Astrocyte of the hippocampus (primary cell): ENCODE data around the gene CRYZL1.

Experiments
- DNase-seq: peaks from one replicate; pipeline ENCODE4 v3.0.0; 2011; ENCODE audit warnings: low read depth, low spot score

Gene CRYZL1

DNA sequence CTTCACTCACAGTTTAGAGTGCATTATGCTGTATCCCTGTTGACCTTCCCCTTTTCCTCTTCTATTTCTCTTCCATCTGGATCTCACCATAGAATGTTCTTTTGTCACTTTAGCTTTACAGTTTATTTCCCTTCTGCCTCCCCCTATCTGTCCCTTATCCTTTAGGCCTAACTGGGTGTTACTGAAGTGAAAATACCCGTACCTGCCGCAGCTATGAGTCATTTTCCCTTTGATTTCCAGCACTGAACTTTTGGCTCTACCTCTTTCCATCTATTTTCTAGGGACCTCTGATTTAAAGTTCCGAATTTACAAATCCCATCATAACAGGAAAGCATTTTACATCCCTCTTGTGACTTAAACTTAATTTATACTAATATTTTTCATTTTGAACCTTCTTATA, 20.5 kb upstream of the CRYZL1 start:
- DNase-seq = no peak

DNA sequence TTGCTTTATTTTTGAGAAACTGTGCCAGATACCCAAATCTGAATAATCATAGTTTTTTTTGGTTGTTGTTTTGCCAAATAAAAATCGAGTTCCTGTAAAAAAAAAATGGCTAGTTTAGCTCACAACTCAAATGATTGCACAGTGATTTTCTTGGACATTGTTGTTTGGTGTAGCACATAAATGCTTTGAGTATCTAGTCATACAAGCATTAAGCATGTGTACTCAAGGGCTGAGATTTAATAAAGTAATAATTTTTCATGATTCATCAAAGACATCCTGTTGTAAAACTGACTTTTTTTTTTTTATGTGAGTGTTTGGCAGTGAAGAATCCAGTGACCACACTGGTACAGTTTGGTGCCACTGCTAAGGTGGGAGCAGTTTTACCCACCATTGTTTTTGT, 19.6 kb upstream of the CRYZL1 start:
- no peak for DNase-seq

DNA sequence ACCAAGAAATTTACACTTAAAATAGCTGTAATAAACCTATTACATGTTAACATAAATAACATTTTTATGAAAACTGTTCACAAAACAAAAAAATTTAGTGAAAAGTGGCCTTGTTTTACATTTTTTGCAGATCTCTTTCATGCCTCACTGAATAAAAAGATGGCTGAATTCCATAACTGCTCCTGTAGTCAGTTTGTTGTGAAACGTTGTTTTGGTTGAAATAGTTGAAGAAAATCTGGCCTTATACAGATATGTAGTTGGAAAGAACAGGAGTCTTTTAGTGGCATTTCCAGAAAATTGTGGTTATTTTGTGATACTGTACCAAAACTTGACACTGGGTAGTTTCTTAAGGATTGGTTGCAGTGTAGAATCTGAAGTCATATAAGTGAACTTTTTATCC, 18.9 kb upstream of the CRYZL1 start:
- DNase-seq = peak; percentile 48

- DNase-seq = no peak
These were observed 18.0 kb upstream of the CRYZL1 start for GRCh38 chr21:33659568-33659949.

DNA sequence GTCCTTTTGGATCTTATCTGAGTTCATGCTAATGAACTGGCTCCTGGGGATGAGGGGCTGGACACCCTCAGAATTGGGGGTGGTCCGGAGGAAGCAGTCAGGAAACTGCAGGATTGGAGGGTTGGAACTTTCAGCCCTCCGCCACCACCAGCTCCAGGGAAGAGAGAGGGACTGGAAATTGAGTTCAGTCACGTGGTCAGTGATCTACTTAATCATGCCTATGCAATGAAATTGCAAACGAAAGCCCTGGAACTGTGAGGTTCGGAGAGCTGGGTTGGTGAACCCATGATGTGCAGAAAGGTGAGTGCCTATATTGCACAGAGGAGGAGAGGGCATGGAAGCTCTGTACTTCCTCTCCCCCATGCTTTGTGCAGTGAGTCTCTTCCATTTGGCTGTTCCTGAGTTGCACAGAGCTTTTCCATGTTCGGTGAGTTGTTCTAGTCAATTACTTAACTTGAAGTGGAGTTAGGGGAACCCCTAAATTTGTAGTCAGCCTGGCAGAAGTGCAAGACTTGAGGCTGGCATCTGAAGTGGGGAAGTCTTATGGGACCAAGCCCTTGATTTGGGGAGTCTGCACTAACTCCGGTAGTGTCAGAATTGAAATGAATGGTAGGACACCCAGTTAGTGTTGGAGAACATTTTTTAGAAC, 17.5 kb upstream of the CRYZL1 start:
- no peak for DNase-seq

DNA sequence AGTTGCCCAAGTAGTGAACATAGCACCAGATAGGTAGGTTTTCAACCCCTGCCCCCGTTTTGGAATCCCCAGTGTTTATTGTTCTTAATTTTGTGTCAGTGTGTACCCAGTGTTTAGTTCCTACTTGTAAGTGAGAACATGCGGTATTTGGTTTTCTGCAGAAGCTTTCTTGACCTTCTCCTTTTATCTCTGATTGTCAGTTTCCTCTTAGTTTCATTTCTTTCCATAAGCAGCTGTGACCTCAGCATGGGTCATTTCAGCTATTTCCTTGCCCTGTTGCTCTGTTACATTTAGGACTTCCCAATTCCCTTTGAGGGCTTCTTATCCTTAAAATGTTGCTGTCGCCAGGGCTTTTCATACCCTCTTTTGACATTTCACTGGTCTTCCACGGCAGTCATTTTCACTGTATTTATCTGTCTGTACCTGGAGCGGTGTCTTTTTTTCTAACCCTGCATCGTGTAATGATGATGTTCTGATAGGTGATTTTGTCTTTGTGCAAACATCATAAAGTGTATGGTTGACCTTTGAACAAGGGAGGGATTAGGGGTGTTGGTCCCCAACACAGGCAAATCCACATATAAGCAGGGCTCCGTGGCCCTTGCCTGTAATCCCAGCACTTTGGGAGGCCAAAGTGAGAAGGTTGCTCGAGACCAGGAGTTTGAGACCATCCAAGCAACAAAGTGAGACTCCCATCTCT, 15.7 kb upstream of the CRYZL1 start:
- no peak for DNase-seq

DNA sequence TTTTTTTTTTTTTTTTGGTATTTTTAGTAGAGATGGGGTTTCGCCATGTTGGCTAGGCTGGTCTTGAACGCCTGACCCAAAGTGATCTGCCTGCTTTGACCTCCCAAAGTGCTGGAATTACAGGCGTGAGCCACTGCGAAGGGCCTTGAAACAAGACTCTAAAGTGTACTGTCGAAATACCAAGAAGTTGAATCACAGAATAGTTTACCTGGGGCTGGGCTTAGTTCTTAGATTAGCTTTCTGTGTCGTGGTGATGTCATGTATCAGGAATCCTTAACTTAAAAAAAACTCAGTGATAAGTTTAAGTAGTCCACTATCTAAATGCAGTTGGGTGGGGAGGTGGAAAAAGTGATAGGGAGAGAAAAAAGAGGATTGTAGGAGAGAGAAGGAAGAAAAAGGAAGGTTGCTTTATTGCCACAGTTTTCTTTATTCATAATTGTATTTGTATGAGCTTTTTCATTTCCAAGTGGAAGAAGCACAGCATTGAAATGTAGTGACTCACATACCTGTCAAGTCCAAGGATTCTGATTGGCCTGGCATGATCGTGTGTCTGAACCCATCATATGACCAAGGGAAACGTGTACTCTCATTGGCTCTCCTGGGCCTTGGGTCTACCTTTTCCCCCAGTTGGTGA, 14.2 kb upstream of the CRYZL1 start:
- DNase-seq = peak; percentile 93

DNA sequence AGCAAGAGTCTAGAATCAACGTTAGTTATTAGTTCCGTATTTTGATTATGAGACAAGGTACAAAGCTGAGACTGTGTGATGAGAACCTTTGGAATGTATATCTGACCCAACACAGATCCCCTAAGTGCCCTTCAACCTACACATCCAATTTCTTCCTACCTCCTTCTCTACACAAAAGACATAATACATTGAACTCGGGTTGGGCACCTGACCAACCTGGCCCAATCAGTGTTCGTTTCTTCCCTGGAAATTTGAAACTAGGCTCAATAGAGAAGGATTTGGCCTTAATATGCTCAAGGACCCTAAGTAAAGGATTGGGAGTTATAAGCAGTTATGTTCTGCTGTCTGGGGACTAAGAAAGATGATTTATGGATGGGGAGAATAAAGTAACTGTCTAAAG, 12.9 kb upstream of the CRYZL1 start:
- DNase-seq = no peak

- DNase-seq = no peak
These were observed 10.6 kb upstream of the CRYZL1 start for GRCh38 chr21:33651965-33652680.

DNA sequence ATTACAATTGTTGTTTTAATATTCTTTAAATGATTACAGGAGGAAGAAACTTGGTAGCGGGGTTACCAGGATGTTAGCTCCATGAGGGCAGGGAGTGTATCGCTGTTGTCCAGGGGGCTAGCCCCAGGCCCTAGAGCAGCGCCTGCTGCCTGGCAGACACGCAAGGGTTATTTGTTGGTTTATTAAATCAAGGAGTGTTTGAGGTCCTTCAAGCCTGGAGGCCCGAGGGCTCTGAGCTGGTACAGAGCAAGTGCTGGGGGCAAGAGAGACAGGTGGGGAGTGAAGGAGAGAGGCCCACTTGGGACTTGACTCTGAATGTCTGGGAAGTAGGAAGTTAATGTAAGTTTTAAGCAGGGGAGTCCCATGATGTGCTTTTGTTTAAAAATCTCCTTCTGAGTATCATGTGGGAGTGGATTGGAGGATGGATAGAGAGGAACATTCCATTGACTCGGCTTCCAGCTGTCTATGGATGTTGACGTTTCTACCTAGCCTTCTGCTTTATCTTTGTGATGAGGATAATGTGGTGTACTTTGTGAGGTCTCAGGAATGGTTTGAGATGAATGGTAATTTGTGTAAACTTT, 9.5 kb upstream of the CRYZL1 start:
- DNase-seq = no peak

DNA sequence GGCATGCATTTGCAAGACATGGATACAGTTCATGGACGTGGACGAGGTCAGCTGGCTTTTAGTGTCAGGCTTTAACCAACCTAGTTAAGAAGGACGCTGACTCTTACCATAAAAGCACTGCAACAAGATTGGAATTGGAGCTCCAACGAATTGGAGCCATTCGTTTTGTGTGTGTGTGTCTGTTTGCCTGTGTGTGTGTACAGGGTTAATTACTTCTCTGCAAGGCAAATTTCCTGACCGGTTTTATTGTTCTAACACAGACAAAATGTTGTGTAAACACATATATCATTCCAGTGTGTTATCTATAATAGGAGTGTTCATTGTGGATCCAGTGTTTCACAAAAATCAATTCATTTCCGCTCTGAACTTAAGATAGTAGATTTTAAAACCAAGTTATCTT, 8.7 kb upstream of the CRYZL1 start:
- DNase-seq = no peak

- no peak for DNase-seq
These were observed 7.0 kb upstream of the CRYZL1 start for GRCh38 chr21:33648555-33648954.

GRCh38 chr21:33647587-33647986, 6.0 kb upstream of the CRYZL1 start:
- DNase-seq = no peak

DNA sequence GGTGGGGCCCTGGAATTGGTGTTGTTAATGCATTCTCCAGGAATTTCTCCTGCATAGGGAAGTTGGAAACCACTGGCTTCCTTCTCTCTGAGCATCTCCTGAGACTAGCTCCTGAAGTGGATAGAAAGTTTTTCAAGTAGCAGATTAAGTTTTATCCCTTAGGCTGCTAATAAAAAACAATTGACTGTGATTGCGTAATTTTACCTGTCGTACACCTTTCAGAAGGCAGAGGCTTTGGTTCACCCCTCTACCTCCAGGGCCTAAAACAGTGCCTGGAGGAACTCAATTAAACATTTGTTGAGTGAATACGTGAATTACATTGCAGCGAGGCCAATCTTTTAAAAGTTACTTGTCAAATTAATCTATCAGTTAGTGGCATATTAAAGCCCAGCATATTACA, 4.2 kb upstream of the CRYZL1 start:
- no peak for DNase-seq

- peak; percentile 23 for DNase-seq
These were observed 3.0 kb upstream of the CRYZL1 start for GRCh38 chr21:33644383-33645074.

GRCh38 chr21:33643658-33644311, 2.2 kb upstream of the CRYZL1 start:
- DNase-seq = peak; percentile 50

GRCh38 chr21:33642896-33643657, 1.5 kb upstream of the CRYZL1 start:
- DNase-seq = peak; percentile 58

- peak; percentile 100 for DNase-seq
These were observed 720 bp upstream of the CRYZL1 start, which contains the start of gene ITSN1 for GRCh38 chr21:33642027-33642895. TSS of gene ITSN1 (plus strand) at chr21:33642501. CDS start at chr21:33718829, 76,328 bp downstream.

- peak; percentile 46 for DNase-seq
These were observed 717 bp downstream of the CRYZL1 start for GRCh38 chr21:33640697-33641351.
